Brain microvascular endothelial cell (primary cell): ENCODE data around the gene DNALI1.
"Not testable (repeated sequence)": the region's sequence is repeated elsewhere in the genome, so short reads cannot be mapped to it uniquely, and the experiment has no call there.

Source experiments
- DNase-seq: peaks from one replicate; pipeline ENCODE4 v3.0.0-alpha.2; 2020
- H3K27ac ChIP-seq: fragments of 250-450 bp; sonication (Bioruptor Pico); 2 replicates; pipeline ENCODE4 v1.5.1; 2020; ENCODE audit warnings: mild to moderate bottlenecking, moderate library complexity
- H3K27me3 ChIP-seq: fragments of 250-450 bp; sonication (Bioruptor Pico); replicated peaks from 2 replicates; pipeline ENCODE4 v1.5.1; 2020; ENCODE audit warnings: mild to moderate bottlenecking
- H3K36me3 ChIP-seq: fragments of 250-450 bp; sonication (Bioruptor Pico); replicated peaks from 2 replicates; pipeline ENCODE4 v1.5.1; 2020; ENCODE audit warnings: mild to moderate bottlenecking
- H3K4me3 ChIP-seq: 2 replicates; pipeline ENCODE4 v1.5.1; 2011; ENCODE audit warnings: low read depth, mild to moderate bottlenecking, control low read depth, low read length, moderate library complexity
- in situ Hi-C: cut with HindIII; loops from 2 replicates; pipeline ENCODE4 v1.10.0; 2017; ENCODE audit warnings: low sequenced_read_pairs, low pct_ligation_motif_present
- TF ChIP-seq, protein P1 (sequence below): IDR thresholded peaks from 2 replicates; pipeline ENCODE4 v1.5.1; 2011; ENCODE audit warnings: low read depth, mild to moderate bottlenecking, moderate library complexity, low read length, control low read depth, inconsistent platforms; ENCODE audit errors: missing control alignments

The DNALI1 gene

DNA sequence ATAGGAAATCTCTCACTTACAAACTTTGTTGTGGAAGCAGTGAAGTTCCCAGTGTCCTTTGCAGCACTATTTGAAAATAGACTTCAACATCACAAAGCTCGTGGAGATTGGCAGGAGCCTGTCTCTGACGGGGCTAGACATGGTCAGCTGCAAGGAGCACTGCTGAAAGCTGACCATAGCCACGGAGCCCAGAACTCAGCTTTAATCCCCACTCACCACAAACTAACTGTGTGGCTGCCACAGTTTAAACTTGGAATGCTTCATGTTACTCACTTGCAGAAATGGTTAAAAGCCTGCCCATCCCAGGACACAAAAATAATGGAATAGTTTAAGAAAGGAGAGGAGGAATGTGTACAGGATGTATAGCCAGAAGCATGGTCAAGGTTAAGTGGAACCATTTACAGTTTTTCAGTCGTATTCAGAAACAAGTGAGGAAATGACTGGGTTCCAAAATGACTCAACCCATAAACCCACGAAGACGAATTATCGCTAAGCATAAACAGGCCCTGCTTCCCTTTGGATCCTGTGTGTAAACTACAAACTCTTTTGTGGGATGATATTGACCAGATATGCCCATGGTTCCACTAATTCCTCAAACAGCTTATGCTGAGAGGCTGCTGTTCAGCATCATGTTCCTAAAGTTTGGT lies 18.2 kb downstream of the DNALI1 start:
- Histone ChIP-seq H3K27ac (peak overlapping the region; percentile 47), H3K4me3 (no peak overlapping the region), H3K27me3 (no peaks in the 10 kb centered on the region), H3K36me3 (peaks cover 68% of the 10 kb centered on the region)
- TF ChIP-seq, protein P1, sequence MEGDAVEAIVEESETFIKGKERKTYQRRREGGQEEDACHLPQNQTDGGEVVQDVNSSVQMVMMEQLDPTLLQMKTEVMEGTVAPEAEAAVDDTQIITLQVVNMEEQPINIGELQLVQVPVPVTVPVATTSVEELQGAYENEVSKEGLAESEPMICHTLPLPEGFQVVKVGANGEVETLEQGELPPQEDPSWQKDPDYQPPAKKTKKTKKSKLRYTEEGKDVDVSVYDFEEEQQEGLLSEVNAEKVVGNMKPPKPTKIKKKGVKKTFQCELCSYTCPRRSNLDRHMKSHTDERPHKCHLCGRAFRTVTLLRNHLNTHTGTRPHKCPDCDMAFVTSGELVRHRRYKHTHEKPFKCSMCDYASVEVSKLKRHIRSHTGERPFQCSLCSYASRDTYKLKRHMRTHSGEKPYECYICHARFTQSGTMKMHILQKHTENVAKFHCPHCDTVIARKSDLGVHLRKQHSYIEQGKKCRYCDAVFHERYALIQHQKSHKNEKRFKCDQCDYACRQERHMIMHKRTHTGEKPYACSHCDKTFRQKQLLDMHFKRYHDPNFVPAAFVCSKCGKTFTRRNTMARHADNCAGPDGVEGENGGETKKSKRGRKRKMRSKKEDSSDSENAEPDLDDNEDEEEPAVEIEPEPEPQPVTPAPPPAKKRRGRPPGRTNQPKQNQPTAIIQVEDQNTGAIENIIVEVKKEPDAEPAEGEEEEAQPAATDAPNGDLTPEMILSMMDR, result no peak
- in situ Hi-C loops, result no loop called here
- peak; percentile 38 for DNase-seq

DNA sequence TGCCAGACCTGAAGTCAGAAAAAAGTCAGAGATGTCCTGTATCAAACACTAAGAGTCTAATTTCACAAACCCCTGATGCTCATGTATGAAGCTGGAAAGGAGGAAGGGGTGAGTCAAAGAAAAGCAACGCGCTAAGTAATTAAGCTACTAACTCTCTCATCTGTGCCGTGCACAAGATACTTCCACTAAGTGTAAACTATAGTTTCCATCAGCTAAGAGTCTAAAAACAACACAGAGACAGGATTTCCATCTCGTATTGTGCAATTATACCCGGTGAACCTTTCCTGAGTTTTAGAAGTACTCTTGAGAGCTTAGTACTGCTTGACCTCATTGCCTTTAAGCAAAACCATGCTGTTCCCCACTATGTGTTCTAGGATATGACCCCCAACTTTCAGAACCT lies 19.0 kb downstream of the DNALI1 start:
- TF ChIP-seq, protein P1, result no peak
- H3K4me3 ChIP-seq, result no peak overlapping the region
- no peak for DNase-seq

DNA sequence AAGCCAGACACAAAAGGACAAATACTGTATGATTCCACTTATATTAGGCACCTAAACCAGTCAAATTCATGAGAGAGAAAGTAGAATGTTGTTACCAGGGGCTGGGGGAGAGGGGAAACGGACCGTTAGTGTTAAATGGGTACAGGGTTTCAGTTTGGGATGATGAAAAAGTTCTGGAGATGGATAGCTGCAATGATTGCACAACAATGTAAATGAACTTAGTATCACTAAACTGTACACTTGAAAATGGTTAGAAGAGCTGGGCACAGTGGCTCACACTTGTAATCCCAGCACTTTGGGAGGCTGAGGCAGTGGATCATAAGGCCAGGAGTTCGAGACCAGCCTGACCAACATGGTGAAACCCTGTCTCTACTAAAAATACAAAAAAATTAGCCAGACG lies 27.8 kb downstream of the DNALI1 start:
- H3K27ac ChIP-seq, in situ Hi-C loops, H3K27me3 ChIP-seq, H3K4me3 ChIP-seq, DNase-seq: not testable (repeated sequence)
- H3K36me3 ChIP-seq, result peaks cover 74% of the 10 kb centered on the region

More for the DNA sequence above, 19.0 kb downstream of the DNALI1 start:
- Histone ChIP-seq H3K27me3 (no peaks in the 10 kb centered on the region), H3K36me3 (peaks cover 69% of the 10 kb centered on the region), H3K27ac (peak overlapping the region; percentile 47)
- in situ Hi-C loops, result no loop called here

DNA sequence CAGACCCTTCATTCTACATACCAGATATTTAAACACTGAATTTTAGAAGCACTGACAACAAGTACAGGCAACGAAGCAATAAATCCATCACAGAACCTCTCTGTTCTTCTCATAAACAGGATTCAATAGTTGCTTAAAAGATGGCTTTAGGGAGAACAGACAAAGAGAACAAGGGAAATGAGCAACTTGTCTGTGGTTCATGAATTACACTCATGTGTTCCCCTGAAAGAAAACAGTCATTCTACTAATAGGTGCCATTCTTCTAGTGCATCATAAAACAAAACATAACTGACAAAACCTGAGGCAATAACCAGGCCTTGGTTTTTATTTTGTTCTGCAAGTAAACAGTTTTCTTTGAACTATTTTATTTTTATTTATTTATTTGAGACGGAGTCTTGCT lies 32.2 kb downstream of the DNALI1 start:
- TF ChIP-seq, protein P1, result no peak
- peaks cover 77% of the 10 kb centered on the region for H3K36me3 ChIP-seq

DNA sequence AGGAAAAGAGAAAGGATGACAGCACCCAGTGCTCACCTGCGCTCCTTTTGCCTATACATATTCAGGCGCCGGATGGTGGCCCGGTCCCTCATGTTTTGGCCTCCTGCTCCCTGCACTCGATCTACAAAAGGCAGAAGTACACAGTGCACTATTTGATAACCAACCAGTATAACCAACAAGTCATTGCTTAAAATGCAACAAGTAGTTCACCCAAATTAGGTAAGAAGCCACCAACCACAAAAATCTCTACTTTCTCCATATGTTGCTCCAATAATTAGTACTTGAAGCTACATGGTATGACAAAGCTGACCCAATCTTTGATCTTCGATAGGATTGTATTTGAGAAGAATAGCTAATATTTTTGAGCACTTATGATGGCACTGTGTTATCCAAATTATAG lies 37.0 kb downstream of the DNALI1 start:
- H3K36me3 ChIP-seq, result peaks cover 44% of the 10 kb centered on the region
- H3K27me3 ChIP-seq, result no peaks in the 10 kb centered on the region
- no peak overlapping the region for H3K4me3 ChIP-seq
- H3K27ac ChIP-seq, result no peak overlapping the region
- in situ Hi-C loops, result no loop called here
- no peak for DNase-seq
- TF ChIP-seq, protein P1, result no peak

More for the DNA sequence above, 32.2 kb downstream of the DNALI1 start:
- Histone ChIP-seq H3K27ac (no peak overlapping the region), H3K27me3 (no peaks in the 10 kb centered on the region), H3K4me3 (no peak overlapping the region)
- in situ Hi-C loops, result no loop called here
- no peak for DNase-seq

DNA sequence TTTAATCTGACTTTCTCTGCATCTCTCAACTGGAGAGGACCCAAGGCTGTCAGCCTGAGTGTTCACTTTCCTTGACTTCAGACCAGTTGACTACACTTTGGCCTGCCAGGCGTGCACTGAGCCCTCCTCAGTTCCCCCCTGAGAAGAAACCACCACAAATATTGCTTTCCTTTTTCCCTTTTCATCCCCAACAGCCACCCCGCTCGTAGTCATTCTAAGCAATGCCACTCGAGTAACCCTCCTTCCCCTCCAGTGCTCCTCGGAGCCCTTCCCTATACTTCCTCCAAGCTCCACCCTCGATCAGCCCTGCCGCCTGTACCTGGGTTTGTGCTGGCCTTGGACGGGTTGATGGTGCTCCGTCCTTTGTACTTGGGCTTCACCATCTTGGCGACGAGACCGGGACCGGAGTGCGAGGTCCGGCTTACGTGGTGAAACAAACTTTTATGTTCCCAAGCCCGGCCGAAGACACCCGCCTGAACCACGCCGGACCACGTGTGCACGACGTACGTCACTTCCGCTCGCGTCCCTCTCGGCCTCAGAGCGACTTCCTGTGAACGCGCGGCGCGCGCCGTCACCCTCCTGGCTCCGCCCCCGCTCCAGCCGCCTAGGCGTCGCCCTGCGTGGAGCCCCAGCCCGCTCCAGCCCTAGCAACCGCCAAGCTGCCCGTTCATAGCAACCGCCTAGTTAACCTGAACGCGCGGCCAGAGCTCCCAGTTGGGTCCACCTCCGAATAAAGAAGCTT lies 38.9 kb downstream of the DNALI1 start, which contains the start of gene GNL2:
Gene GNL2 (minus strand): TSS at position 498 of the 742 bp plus-strand sequence. CDS start 115 bp downstream, at position 383.
- TF ChIP-seq, protein P1, result no peak
- DNase-seq, result peak; percentile 95
- in situ Hi-C loops, result no loop called here
- Histone ChIP-seq H3K36me3 (peaks cover 28% of the 10 kb centered on the region), H3K4me3 (peak within 1 kb of the TSS; percentile 80), H3K27ac (peak within 1 kb of the TSS; percentile 92), H3K27me3 (no peaks in the 10 kb centered on the region)
